ENCODE measurements around the gene ABCA10. TPM values are rescaled to one million over a fixed set of nuclear protein-coding genes. Genes with fewer than 3 reads are reported as not detected.

Gene ABCA10
- total and polyA plus RNA-seq, 3 donors from 2014 or later = 11.5 to 16.2 (median 13.6) TPM

GRCh38 chr17:69159418-69159817 lies 69.2 kb downstream of the ABCA10 start:
- intact Hi-C loops (cut with DNase I; ENCODE audit: low total_unique reads) = no loop called here

GRCh38 chr17:69154267-69154666 lies 74.4 kb downstream of the ABCA10 start:
- H3K27me3 ChIP-seq = no peaks in the 10 kb centered on the region
- H3K4me3 ChIP-seq = no peak overlapping the region
- H3K9me3 ChIP-seq = no peaks in the 10 kb centered on the region
- no peaks in the 10 kb centered on the region for H3K4me1 ChIP-seq
- no peaks in the 10 kb centered on the region for H3K36me3 ChIP-seq (ENCODE audit: low read depth, missing control alignments)
- no peak for DNase-seq
- WGBS, 2 donors = 93 to 100% methylated on average over 2 of the region's 2 CpGs
- intact Hi-C loops (cut with DNase I; ENCODE audit: low total_unique reads) = no loop called here
- no peak overlapping the region for H3K27ac ChIP-seq
- TF ChIP-seq CTCF (IDR thresholded peaks at IDR 0.05) (no peak), POLR2A (IDR thresholded peaks at IDR 0.05) (no peak)

More at GRCh38 chr17:69159418-69159817, 69.2 kb downstream of the ABCA10 start:
- Histone ChIP-seq H3K4me1 (no peaks in the 10 kb centered on the region), H3K27me3 (no peaks in the 10 kb centered on the region), H3K4me3 (no peak overlapping the region), H3K36me3 (ENCODE audit: low read depth, missing control alignments) (no peaks in the 10 kb centered on the region), H3K27ac (no peak overlapping the region), H3K9me3 (no peaks in the 10 kb centered on the region)
- no peak for TF ChIP-seq CTCF (IDR thresholded peaks at IDR 0.05)
- no peak for TF ChIP-seq POLR2A (IDR thresholded peaks at IDR 0.05)
- no peak for DNase-seq

GRCh38 chr17:69150333-69150732 lies 78.3 kb downstream of the ABCA10 start:
- Histone ChIP-seq H3K9me3 (no peaks in the 10 kb centered on the region), H3K4me1 (no peaks in the 10 kb centered on the region), H3K27ac (no peak overlapping the region), H3K27me3 (no peaks in the 10 kb centered on the region), H3K36me3 (ENCODE audit: low read depth, missing control alignments) (no peaks in the 10 kb centered on the region), H3K4me3 (no peak overlapping the region)
- DNase-seq = no peak
- intact Hi-C loops (cut with DNase I; ENCODE audit: low total_unique reads) = no loop called here
- TF ChIP-seq POLR2A (IDR thresholded peaks at IDR 0.05) = no peak
- TF ChIP-seq CTCF (IDR thresholded peaks at IDR 0.05) = no peak
- WGBS, 2 donors = 71 to 82% methylated on average over 1 of the region's 1 CpG

- WGBS, 2 donors = 78 to 83% methylated on average over 2 of the region's 2 CpGs
- H3K4me3 ChIP-seq = no peak overlapping the region
- H3K4me1 ChIP-seq = no peaks in the 10 kb centered on the region
- intact Hi-C loops (cut with DNase I; ENCODE audit: low total_unique reads) = no loop called here
- no peak for TF ChIP-seq CTCF (IDR thresholded peaks at IDR 0.05)
- no peak for TF ChIP-seq POLR2A (IDR thresholded peaks at IDR 0.05)
- no peaks in the 10 kb centered on the region for H3K36me3 ChIP-seq (ENCODE audit: low read depth, missing control alignments)
- no peak for DNase-seq
- H3K27me3 ChIP-seq = no peaks in the 10 kb centered on the region
- H3K27ac ChIP-seq = no peak overlapping the region
- H3K9me3 ChIP-seq = no peaks in the 10 kb centered on the region
These were observed 81.2 kb downstream of the ABCA10 start for GRCh38 chr17:69147460-69147859.
